Measurements from ENCODE around the gene POTEB3.
"Not testable (repeated sequence)": the region's sequence is repeated elsewhere in the genome, so short reads cannot be mapped to it uniquely, and the experiment has no call there.

Gene POTEB3

DNA sequence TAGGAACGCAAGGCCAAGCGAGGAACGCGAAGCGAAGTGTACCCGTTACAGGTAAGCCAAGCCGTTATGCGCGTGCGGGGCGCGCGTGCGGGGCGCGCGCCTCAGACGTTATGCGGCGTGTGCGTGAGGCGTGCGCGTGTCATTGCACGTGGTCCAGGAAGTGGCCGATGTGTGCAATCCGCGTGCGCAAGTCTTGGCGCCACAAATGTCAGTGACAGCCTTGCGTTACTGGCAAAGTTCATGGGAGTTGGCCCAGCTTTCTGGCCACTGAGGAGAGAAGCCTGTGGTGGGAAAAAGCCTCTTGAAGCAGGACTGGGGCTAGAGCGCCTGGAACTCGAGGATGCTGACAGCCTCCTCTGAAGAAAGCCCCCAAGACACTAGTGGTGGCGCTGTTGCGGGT is at the start of gene POTEB3:
TSS of gene POTEB3 (minus strand) at position 101 of the 400 bp plus-strand sequence. CDS start 488 bp downstream, outside the sequence.
- POLR2A ChIA-PET; H3K4me3 ChIP-seq (ENCODE audit: low read depth, low read length); CTCF ChIA-PET; DNase-seq (ENCODE audit: low read depth, low spot score): not testable (repeated sequence)

DNA sequence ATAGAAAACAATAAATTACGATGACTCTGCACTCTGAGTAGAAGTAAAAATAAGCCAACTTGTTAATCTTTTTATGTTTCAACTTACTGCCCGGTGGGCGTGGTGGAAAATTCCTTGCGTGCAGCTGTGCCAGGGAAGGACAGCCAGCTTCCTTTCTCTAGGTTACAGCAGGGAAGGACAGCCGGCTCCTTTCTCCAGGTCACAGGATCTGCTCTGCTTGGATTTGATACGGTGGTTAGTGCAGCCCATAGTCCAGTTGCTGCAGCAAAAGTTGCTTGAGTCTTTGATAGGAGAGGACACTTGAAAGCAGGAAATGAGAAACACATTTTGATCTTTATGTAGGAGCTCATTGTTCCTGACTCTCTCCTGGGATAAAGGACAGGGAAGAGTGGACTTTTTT is 13.4 kb upstream of the POTEB3 start:
- DNase-seq (ENCODE audit: low read depth, low spot score); CTCF ChIA-PET; POLR2A ChIA-PET; H3K4me3 ChIP-seq (ENCODE audit: low read depth, low read length): not testable (repeated sequence)

DNA sequence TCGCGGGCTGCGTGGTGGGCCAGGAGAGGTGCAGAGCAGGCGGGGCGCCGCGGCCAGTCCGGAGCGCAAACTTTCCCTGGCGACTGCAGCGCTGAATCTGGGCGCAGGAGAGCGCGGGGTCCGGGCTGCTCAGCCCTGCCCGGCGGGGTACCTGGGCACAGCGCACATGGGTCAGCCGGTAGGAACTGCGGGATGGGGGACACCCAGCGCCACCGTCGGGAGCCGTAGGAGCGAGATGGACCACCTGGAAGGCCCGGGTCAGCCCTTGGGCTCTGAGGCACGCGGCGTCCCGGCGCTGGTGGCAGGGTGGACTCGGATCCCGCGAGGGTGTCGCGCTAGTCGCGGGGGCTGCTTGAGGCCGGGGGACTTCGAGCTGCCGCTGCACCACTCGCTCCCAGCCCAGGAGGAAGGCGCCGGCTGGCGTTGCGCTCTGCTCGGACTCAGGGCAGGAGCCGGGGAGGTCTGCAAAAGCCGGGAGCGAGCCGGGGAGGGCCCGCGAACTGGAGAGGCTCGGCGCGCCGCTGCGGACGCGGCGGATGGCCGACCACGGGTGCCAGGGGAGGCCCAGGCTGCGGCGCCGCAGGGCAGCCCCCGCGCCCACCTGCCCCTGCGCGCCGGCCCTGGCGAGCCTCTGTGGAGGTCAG is 11.7 kb upstream of the POTEB3 start:
- DNase-seq (ENCODE audit: low read depth, low spot score); POLR2A ChIA-PET; H3K4me3 ChIP-seq (ENCODE audit: low read depth, low read length); CTCF ChIA-PET: not testable (repeated sequence)

DNA sequence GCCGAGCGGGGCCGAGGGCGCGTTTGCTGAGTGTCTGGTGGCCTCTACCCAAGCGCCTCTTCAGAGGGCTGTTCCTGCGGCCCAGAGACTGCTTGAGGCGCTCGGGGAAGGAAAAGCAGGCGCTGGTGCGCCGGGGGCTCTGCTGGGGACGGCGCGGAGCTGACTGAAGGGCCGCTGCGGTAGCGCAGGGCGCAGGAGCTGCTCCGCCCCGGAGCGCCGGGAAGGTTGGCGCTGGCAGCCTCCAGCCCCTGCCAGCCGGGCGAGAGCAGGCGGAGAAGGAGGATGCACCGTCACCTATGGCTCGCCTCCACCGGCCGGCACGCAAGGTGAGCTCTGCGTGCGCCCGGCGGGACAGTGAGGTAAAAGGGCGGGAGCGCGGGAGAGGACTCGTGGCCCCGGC is 11.2 kb upstream of the POTEB3 start:
- H3K4me3 ChIP-seq (ENCODE audit: low read depth, low read length); POLR2A ChIA-PET; CTCF ChIA-PET; DNase-seq (ENCODE audit: low read depth, low spot score): not testable (repeated sequence)

- DNase-seq (ENCODE audit: low read depth, low spot score); POLR2A ChIA-PET; H3K4me3 ChIP-seq (ENCODE audit: low read depth, low read length); CTCF ChIA-PET: not testable (repeated sequence)
Observed at GRCh38 chr15:21407366-21407765, 32.9 kb downstream of the POTEB3 start.

- POLR2A ChIA-PET, CTCF ChIA-PET: not testable (repeated sequence)
Observed at GRCh38 chr15:21401531-21401930, 38.8 kb downstream of the POTEB3 start.

GRCh38 chr15:21399111-21399510 is 41.2 kb downstream of the POTEB3 start:
- POLR2A ChIA-PET; CTCF ChIA-PET; H3K4me3 ChIP-seq (ENCODE audit: low read depth, low read length); DNase-seq (ENCODE audit: low read depth, low spot score): not testable (repeated sequence)

More at GRCh38 chr15:21401531-21401930, 38.8 kb downstream of the POTEB3 start:
- not testable (repeated sequence) for DNase-seq (ENCODE audit: low read depth, low spot score); H3K4me3 ChIP-seq (ENCODE audit: low read depth, low read length)

GRCh38 chr15:21398511-21398910 is 41.8 kb downstream of the POTEB3 start:
- H3K4me3 ChIP-seq (ENCODE audit: low read depth, low read length); POLR2A ChIA-PET; DNase-seq (ENCODE audit: low read depth, low spot score); CTCF ChIA-PET: not testable (repeated sequence)

GRCh38 chr15:21397656-21398055 is 42.6 kb downstream of the POTEB3 start:
- H3K4me3 ChIP-seq (ENCODE audit: low read depth, low read length); CTCF ChIA-PET; POLR2A ChIA-PET; DNase-seq (ENCODE audit: low read depth, low spot score): not testable (repeated sequence)

DNA sequence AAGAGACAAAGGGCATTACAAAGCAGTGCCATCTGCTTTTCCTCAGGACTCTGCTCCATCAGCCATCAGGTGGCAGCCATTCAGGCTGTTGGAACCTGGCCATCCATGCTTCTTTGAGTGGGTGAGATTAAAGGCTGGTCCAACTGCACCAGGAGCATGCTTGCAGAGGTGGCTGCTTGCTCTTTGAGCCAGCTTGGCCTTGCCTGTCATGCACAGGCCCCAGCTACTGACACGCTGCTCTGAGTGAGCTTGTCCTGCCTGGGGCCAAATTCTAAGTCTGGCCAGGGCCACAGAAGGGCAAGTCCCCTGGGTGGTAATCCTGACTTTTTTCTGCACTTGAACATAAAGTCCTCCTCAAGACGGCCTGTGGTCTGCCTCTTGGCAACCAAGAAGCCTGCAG is 43.1 kb downstream of the POTEB3 start:
- CTCF ChIA-PET; POLR2A ChIA-PET; DNase-seq (ENCODE audit: low read depth, low spot score); H3K4me3 ChIP-seq (ENCODE audit: low read depth, low read length): not testable (repeated sequence)

GRCh38 chr15:21385961-21386360 is 54.3 kb downstream of the POTEB3 start:
- CTCF ChIA-PET; POLR2A ChIA-PET; DNase-seq (ENCODE audit: low read depth, low spot score); H3K4me3 ChIP-seq (ENCODE audit: low read depth, low read length): not testable (repeated sequence)

DNA sequence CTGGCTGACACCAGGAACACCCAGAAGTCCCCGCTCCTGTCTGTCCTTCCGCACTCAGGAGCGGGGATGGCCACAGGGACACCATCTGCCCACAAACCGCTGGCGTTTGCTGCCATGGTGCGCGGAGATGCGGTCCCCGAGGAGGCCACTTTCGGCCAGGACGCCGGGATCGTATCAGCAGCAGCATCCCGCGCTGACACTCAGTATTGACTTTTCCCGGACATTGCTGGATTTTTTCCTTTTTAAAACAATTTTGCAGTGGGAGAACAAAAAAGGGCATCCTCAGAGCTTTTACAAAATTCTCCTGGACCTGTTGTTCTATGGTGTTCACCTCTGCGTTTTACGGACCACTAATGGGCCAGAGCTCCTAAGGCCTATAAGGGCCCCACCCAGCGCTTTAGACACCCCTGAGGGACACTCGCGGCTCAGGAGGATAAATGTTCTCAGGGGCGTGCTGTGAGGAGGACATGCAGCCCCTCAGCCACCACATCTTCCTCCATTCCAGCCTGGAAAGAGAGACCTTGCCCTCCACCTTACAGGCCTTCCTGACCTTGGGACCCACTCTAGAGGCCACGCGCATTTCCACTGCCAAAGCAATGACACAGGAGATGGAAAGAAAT is 56.3 kb downstream of the POTEB3 start:
- POLR2A ChIA-PET; H3K4me3 ChIP-seq (ENCODE audit: low read depth, low read length); DNase-seq (ENCODE audit: low read depth, low spot score); CTCF ChIA-PET: not testable (repeated sequence)

DNA sequence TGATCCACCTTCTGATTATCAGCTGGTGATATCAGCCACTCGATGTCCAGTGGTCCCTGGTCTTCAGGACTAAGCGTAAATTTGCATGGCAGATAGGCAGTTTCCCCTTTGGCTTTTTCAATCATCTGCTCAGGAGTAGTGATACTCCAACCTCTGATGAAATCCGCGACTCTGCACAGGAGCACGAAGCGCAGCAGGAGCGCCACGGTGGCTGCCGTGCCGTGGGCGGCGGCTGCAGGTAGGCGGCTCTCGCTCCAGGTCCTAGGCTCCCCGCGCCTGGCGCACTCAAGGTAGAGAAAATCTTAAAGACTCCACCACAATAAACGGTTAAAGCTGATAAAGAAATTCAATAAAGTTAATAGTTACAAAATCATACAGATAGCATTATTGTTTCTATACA is 66.6 kb downstream of the POTEB3 start:
- H3K4me3 ChIP-seq (ENCODE audit: low read depth, low read length); DNase-seq (ENCODE audit: low read depth, low spot score); CTCF ChIA-PET; POLR2A ChIA-PET: not testable (repeated sequence)

DNA sequence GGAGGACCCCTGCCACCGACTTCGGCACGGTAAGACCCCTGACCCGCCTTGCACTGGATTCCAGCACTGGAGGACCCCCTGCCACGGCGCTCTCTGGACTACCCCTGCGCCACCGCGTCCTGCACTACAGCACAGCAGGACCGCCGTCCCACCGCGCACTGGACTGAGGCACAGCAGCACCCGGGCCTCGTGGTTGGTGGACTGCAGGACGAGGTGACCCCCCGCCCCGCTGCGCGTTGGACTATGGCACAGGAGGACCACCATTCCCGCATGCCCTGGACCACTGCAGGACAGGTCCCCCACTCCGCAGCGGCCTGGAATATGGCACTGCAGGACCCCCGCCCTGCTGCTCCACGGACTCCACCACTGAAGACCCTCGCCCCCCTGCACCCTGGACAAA is 71.1 kb downstream of the POTEB3 start:
- POLR2A ChIA-PET; CTCF ChIA-PET; H3K4me3 ChIP-seq (ENCODE audit: low read depth, low read length); DNase-seq (ENCODE audit: low read depth, low spot score): not testable (repeated sequence)

- POLR2A ChIA-PET; CTCF ChIA-PET; DNase-seq (ENCODE audit: low read depth, low spot score); H3K4me3 ChIP-seq (ENCODE audit: low read depth, low read length): not testable (repeated sequence)
Observed at GRCh38 chr15:21368625-21369024, 71.7 kb downstream of the POTEB3 start.
